HFFc6 (cell line): ENCODE results near the gene HEXIM1. TPM values are rescaled to one million over a fixed set of nuclear protein-coding genes. Genes with fewer than 3 reads are reported as not detected.

ENCODE experiments used
- DNase-seq: peaks from one replicate; pipeline ENCODE4 v3.0.0-alpha.2; 2018
- H3K27ac Mint-ChIP-seq: 2 replicates; pipeline ENCODE4 v1.8.0; 2020; ENCODE audit warnings: mild to moderate bottlenecking, mixed read lengths
- H3K27me3 Mint-ChIP-seq: 2 replicates; pipeline ENCODE4 v1.8.0; 2021; ENCODE audit warnings: mild to moderate bottlenecking, moderate library complexity, mixed read lengths; ENCODE audit not compliant: insufficient read depth
- H3K36me3 Mint-ChIP-seq: 2 replicates; pipeline ENCODE4 v1.8.0; 2021; ENCODE audit warnings: low read depth, mixed read lengths
- H3K4me1 Mint-ChIP-seq: 2 replicates; pipeline ENCODE4 v1.8.0; 2020; ENCODE audit warnings: low read depth, mixed read lengths
- H3K4me3 Mint-ChIP-seq: 2 replicates; pipeline ENCODE4 v1.8.0; 2020; ENCODE audit warnings: mild to moderate bottlenecking, moderate library complexity, mixed read lengths
- H3K9me3 Mint-ChIP-seq: 2 replicates; pipeline ENCODE4 v1.8.0; 2020; ENCODE audit warnings: mild to moderate bottlenecking, mixed read lengths
- CTCF ChIP-seq: fragments of 200-600 bp; sonication (generic); IDR thresholded peaks from 2 replicates; pipeline ENCODE4 v1.5.0; 2021; ENCODE audit warnings: antibody characterized with exemption, mild to moderate bottlenecking
- total RNA-seq, 6 experiments: library from RNA; stranded (reverse); fragmentation: NEBNext Ultra II Directional; extraction: Animal tissue kit (Norgen Biotek cat#: 25700); gene quantifications; 2 replicates in 1 of 6; 3 replicates in 5 of 6; pipeline ENCODE4 v1.2.3, GENCODE V29; 2021

HEXIM1 gene
- total RNA-seq, 6 experiments from 2014 or later: 31.8 to 42.0 (median 34.5) TPM

GRCh38 chr17:45155029-45155428 lies 6.8 kb downstream of the HEXIM1 start:
- H3K27me3 Mint-ChIP-seq: 0 out of 2 replicates have a peak, but pooled peaks cover 2% of the 10 kb centered on the region
- H3K4me3 Mint-ChIP-seq: no peak overlapping the region
- no peaks in the 10 kb centered on the region for H3K9me3 Mint-ChIP-seq
- peaks cover 35% of the 10 kb centered on the region for H3K36me3 Mint-ChIP-seq
- TF ChIP-seq CTCF: no peak
- no peak overlapping the region for H3K27ac Mint-ChIP-seq
- DNase-seq: no peak
- H3K4me1 Mint-ChIP-seq: peaks cover 37% of the 10 kb centered on the region

- H3K36me3 Mint-ChIP-seq: peaks cover 35% of the 10 kb centered on the region
- H3K4me3 Mint-ChIP-seq: no peak overlapping the region
- DNase-seq: no peak
- H3K9me3 Mint-ChIP-seq: no peaks in the 10 kb centered on the region
- H3K4me1 Mint-ChIP-seq: peaks cover 40% of the 10 kb centered on the region
- no peak for TF ChIP-seq CTCF
- no peak overlapping the region for H3K27ac Mint-ChIP-seq
- H3K27me3 Mint-ChIP-seq: 0 out of 2 replicates have a peak, but pooled peaks cover 2% of the 10 kb centered on the region
Observed at GRCh38 chr17:45155483-45155882, 7.2 kb downstream of the HEXIM1 start.

- H3K27me3 Mint-ChIP-seq: 0 out of 2 replicates have a peak, but pooled peaks cover 2% of the 10 kb centered on the region
- TF ChIP-seq CTCF: no peak
- H3K9me3 Mint-ChIP-seq: no peaks in the 10 kb centered on the region
- no peak overlapping the region for H3K27ac Mint-ChIP-seq
- H3K4me3 Mint-ChIP-seq: no peak overlapping the region
- no peak for DNase-seq
- peaks cover 35% of the 10 kb centered on the region for H3K4me1 Mint-ChIP-seq
- peaks cover 30% of the 10 kb centered on the region for H3K36me3 Mint-ChIP-seq
Observed at GRCh38 chr17:45156242-45156641, 8.0 kb downstream of the HEXIM1 start.

- H3K36me3 Mint-ChIP-seq: peaks cover 26% of the 10 kb centered on the region
- H3K27ac Mint-ChIP-seq: peak overlapping the region; percentile 99
- peak; percentile 36 for DNase-seq
- TF ChIP-seq CTCF: peak; percentile 62; the same call in 1 of the 2 replicates
- H3K9me3 Mint-ChIP-seq: no peaks in the 10 kb centered on the region
- peaks cover 47% of the 10 kb centered on the region for H3K4me1 Mint-ChIP-seq
- peak overlapping the region; percentile 99 for H3K4me3 Mint-ChIP-seq
- H3K27me3 Mint-ChIP-seq: no peaks in the 10 kb centered on the region
Observed at GRCh38 chr17:45160447-45161287, 12.4 kb downstream of the HEXIM1 start.

- peak; percentile 100 for DNase-seq
- no peaks in the 10 kb centered on the region for H3K9me3 Mint-ChIP-seq
- peaks cover 23% of the 10 kb centered on the region for H3K36me3 Mint-ChIP-seq
- H3K27ac Mint-ChIP-seq: peak within 1 kb of the TSS; percentile 99
- peak within 1 kb of the TSS; percentile 99 for H3K4me3 Mint-ChIP-seq
- no peaks in the 10 kb centered on the region for H3K27me3 Mint-ChIP-seq
- TF ChIP-seq CTCF: no peak
- H3K4me1 Mint-ChIP-seq: peaks cover 47% of the 10 kb centered on the region
Observed at GRCh38 chr17:45161288-45162024, 13.2 kb downstream of the HEXIM1 start, which contains the start of gene HEXIM2. TSS of gene HEXIM2 (plus strand) at chr17:45161875. CDS start at chr17:45162794, 919 bp downstream.
